ENCODE measurements around the gene LASP1.
A peak's percentile ranks its signal among the peaks of the same experiment; 100 is the strongest.

Gene LASP1

GRCh38 chr17:38870259-38871165 lies 654 bp downstream of the LASP1 start:
- peak; percentile 79 to 80 for DNase-seq (ENCODE audit: low read depth in 1 of 2, low spot score in 1 of 2)
- TF ChIP-seq SPI1 (IDR thresholded peaks at IDR 0.05; ENCODE audit: borderline replicate concordance, low read depth): no peak
- Histone ChIP-seq H3K4me3 (replicated peaks; ENCODE audit: insufficient read depth, low read length) (peak overlapping the region; percentile 94), H3K27ac (replicated peaks) (peak overlapping the region; percentile 89), H3K27me3 (ENCODE audit: insufficient read depth, poor library complexity, severe bottlenecking) (no peaks in the 10 kb centered on the region)

- H3K27ac ChIP-seq (replicated peaks): peak overlapping the region; percentile 89
These were observed 1.6 kb downstream of the LASP1 start for GRCh38 chr17:38871247-38872015.

GRCh38 chr17:38872027-38872511 lies 2.2 kb downstream of the LASP1 start:
- no peak for TF ChIP-seq GABPA (IDR thresholded peaks at IDR 0.05; ENCODE audit: low read depth)
- no peak for TF ChIP-seq CTCF (IDR thresholded peaks at IDR 0.05; ENCODE audit: insufficient read depth, low read length)
- no peak for TF ChIP-seq REST (IDR thresholded peaks at IDR 0.05; ENCODE audit: insufficient replicate concordance, low read depth)
- no peak for TF ChIP-seq POLR2AphosphoS5 (IDR thresholded peaks at IDR 0.05; ENCODE audit: low read depth)
- TF ChIP-seq SPI1 (IDR thresholded peaks at IDR 0.05; ENCODE audit: borderline replicate concordance, low read depth): peak; percentile 59; the same call in 1 of the 2 replicates
- Histone ChIP-seq H3K27ac (replicated peaks) (peak overlapping the region; percentile 89), H3K27me3 (ENCODE audit: insufficient read depth, poor library complexity, severe bottlenecking) (no peaks in the 10 kb centered on the region), H3K4me3 (replicated peaks; ENCODE audit: insufficient read depth, low read length) (peak overlapping the region; percentile 94)
- peak in 1 of 2 experiments; percentile 44 for DNase-seq (ENCODE audit: low read depth in 1 of 2, low spot score in 1 of 2)

More at GRCh38 chr17:38871247-38872015, 1.6 kb downstream of the LASP1 start:
- peak; percentile 82 to 85 for DNase-seq (ENCODE audit: low read depth in 1 of 2, low spot score in 1 of 2)
- Histone ChIP-seq H3K27me3 (ENCODE audit: insufficient read depth, poor library complexity, severe bottlenecking) (no peaks in the 10 kb centered on the region), H3K4me3 (replicated peaks; ENCODE audit: insufficient read depth, low read length) (peak overlapping the region; percentile 94)
- TF ChIP-seq POLR2AphosphoS5 (IDR thresholded peaks at IDR 0.05; ENCODE audit: low read depth) (no peak), GABPA (IDR thresholded peaks at IDR 0.05; ENCODE audit: low read depth) (no peak), REST (IDR thresholded peaks at IDR 0.05; ENCODE audit: insufficient replicate concordance, low read depth) (no peak), SPI1 (IDR thresholded peaks at IDR 0.05; ENCODE audit: borderline replicate concordance, low read depth) (no peak; the same call in 1 of the 2 replicates)

GRCh38 chr17:38872671-38873385 lies 3.0 kb downstream of the LASP1 start:
- TF ChIP-seq SPI1 (IDR thresholded peaks at IDR 0.05; ENCODE audit: borderline replicate concordance, low read depth) (no peak), GABPA (IDR thresholded peaks at IDR 0.05; ENCODE audit: low read depth) (no peak), POLR2AphosphoS5 (IDR thresholded peaks at IDR 0.05; ENCODE audit: low read depth) (no peak), CTCF (IDR thresholded peaks at IDR 0.05; ENCODE audit: insufficient read depth, low read length) (no peak)
- DNase-seq (ENCODE audit: low read depth in 1 of 2, low spot score in 1 of 2): no peak
- H3K27me3 ChIP-seq (ENCODE audit: insufficient read depth, poor library complexity, severe bottlenecking): no peaks in the 10 kb centered on the region
- H3K4me3 ChIP-seq (replicated peaks; ENCODE audit: insufficient read depth, low read length): no peak overlapping the region
- H3K27ac ChIP-seq (replicated peaks): peak overlapping the region; percentile 6; the same call in 1 of the 2 replicates
